ENCODE results near the gene IFITM1. TPM values are rescaled to one million over a fixed set of nuclear protein-coding genes. Genes with fewer than 3 reads are reported as not detected.

Gene IFITM1
- total RNA-seq, 4 donors from 2014 or later = 224 to 389 (median 247) TPM

- ATAC-seq (ENCODE audit: low FRiP score) (no peak), DNase-seq (ENCODE audit: low spot score) (no peak)
- TF ChIP-seq CTCF (IDR thresholded peaks at IDR 0.05) = no peak
These were observed 33.7 kb upstream of the IFITM1 start for GRCh38 chr11:279966-280705.

- ATAC-seq (ENCODE audit: low FRiP score) (no peak), DNase-seq (ENCODE audit: low spot score) (no peak)
- no peak for TF ChIP-seq CTCF (IDR thresholded peaks at IDR 0.05)
These were observed 32.9 kb upstream of the IFITM1 start for GRCh38 chr11:280706-281485.

GRCh38 chr11:281486-282161, 32.2 kb upstream of the IFITM1 start:
- DNase-seq (ENCODE audit: low spot score) (no peak), ATAC-seq (ENCODE audit: low FRiP score) (no peak)
- TF ChIP-seq CTCF (IDR thresholded peaks at IDR 0.05) = no peak

DNA sequence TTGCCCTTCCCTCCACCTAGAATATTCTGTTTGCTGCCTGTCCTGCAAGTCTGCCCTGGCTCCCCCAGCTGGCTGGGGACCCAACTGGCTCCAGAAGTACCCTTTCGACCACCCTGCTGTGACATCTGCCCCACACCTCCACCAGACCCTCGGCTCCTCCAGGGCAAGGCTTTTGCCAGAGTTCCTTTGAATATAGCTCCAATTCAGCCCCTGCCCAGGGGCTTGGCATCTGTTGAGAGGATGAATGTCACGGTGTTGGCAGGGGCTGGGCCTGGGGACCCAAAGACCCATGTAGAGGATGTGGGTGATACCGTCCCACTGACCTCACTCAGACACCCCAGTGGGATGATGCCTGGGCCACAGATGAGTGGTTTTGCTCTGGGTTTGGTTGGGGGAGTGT, 31.7 kb upstream of the IFITM1 start:
- DNase-seq (ENCODE audit: low spot score) (no peak), ATAC-seq (ENCODE audit: low FRiP score) (no peak)
- no peak for TF ChIP-seq CTCF (IDR thresholded peaks at IDR 0.05)

GRCh38 chr11:282630-283360, 31.0 kb upstream of the IFITM1 start:
- no peak for ATAC-seq (ENCODE audit: low FRiP score)
- DNase-seq (ENCODE audit: low spot score) = no peak
- no peak for TF ChIP-seq CTCF (IDR thresholded peaks at IDR 0.05)

DNA sequence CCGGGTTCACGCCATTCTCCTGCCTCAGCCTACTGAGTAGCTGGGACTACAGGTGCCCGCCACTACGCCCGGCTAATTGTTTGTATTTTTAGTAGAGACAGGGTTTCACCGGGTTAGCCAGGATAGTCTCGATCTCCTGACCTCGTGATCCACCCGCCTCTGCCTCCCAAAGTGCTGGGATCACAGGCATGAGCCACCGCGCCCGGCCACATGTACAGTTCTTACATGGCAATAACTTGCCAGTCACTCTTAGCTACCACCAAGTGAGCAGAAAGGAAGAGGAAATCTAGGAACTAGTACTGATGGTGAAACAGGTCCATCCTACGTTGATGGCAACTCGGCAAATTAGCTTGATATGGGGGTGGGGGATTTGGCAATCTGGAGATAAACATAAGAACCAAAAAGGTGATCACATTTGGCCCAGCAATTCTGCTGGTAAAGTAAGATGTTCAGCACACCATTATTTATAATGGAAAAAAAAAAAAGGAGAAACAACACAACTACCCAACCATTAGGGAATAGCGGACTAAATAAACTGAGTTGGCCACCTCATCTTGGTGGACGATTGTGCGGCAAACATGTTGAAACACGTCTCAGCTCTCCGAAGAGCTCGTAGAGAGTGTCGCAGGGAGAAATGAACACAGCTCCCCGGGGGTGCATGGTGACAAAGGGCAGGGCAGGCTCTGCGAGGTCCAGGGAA, 30.3 kb upstream of the IFITM1 start:
- DNase-seq (ENCODE audit: low spot score) = no peak
- ATAC-seq (ENCODE audit: low FRiP score) = no peak
- no peak for TF ChIP-seq CTCF (IDR thresholded peaks at IDR 0.05)

Measured in omental fat pad (tissue), 4 donors.